Measurements from ENCODE around the gene ACTRT2.

- TF ChIP-seq CTCF (conservative IDR thresholded peaks at IDR 0.05; ENCODE audit: low read depth in 2 of 2) (no peak), CREB1 (CRISPR knock-in tag; IDR thresholded peaks at IDR 0.05; ENCODE audit: low read depth) (no peak), REST (IDR thresholded peaks at IDR 0.05; ENCODE audit: unreplicated experiment) (no peak), POLR2AphosphoS5 (IDR thresholded peaks at IDR 0.05; ENCODE audit: low read depth) (no peak), EZH2 (IDR thresholded peaks at IDR 0.05; ENCODE audit: low read depth, unreplicated experiment) (no peak), NANOG (IDR thresholded peaks at IDR 0.05; ENCODE audit: borderline replicate concordance) (no peak), JUNB (IDR thresholded peaks at IDR 0.05; ENCODE audit: unreplicated experiment) (no peak), EZH2phosphoT487 (IDR thresholded peaks at IDR 0.05; ENCODE audit: unreplicated experiment) (no peak), STAT1 (IDR thresholded peaks at IDR 0.05; ENCODE audit: unreplicated experiment) (no peak), ZNF462 (CRISPR knock-in tag; IDR thresholded peaks at IDR 0.05) (no peak)
- TF ChIP-seq, protein P1, sequence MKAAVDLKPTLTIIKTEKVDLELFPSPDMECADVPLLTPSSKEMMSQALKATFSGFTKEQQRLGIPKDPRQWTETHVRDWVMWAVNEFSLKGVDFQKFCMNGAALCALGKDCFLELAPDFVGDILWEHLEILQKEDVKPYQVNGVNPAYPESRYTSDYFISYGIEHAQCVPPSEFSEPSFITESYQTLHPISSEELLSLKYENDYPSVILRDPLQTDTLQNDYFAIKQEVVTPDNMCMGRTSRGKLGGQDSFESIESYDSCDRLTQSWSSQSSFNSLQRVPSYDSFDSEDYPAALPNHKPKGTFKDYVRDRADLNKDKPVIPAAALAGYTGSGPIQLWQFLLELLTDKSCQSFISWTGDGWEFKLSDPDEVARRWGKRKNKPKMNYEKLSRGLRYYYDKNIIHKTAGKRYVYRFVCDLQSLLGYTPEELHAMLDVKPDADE (IDR thresholded peaks at IDR 0.05) = no peak
Observed at GRCh38 chr1:3033790-3034090, 12.5 kb downstream of the ACTRT2 start.

Measured in GM23338 (cell line).